ENCODE data around the gene SERP2. TPM values are rescaled to one million over a fixed set of nuclear protein-coding genes. Genes with fewer than 3 reads are reported as not detected.

Gene SERP2
- total RNA-seq, 1 experiment from 2014 or later = not detected

GRCh38 chr13:44352671-44353070 is 21.0 kb upstream of the SERP2 start:
- Mint-ChIP-seq H3K9me3 (ENCODE audit: unreplicated experiment) (no peaks in the 10 kb centered on the region), H3K4me3 (ENCODE audit: unreplicated experiment) (no peak overlapping the region), H3K27ac (ENCODE audit: unreplicated experiment) (no peak overlapping the region), H3K36me3 (ENCODE audit: insufficient read depth, unreplicated experiment) (no peaks in the 10 kb centered on the region), H3K4me1 (ENCODE audit: low read depth, unreplicated experiment) (peaks cover 24% of the 10 kb centered on the region), H3K27me3 (ENCODE audit: insufficient read depth, unreplicated experiment) (no peaks in the 10 kb centered on the region)
- no TSS peak for BruUV-seq (replicated peaks)
- POLR2A ChIA-PET = interaction anchor here (1.0 kb wide), 1 partner anchor 12 kb away, joined by 4 read pairs; no protein-coding TSS in a partner anchor
- H3K4me1 ChIP-seq = peaks cover 49% of the 10 kb centered on the region
- intact Hi-C loops (cut with micrococcal nuclease; ENCODE audit: unreplicated experiment) = no loop called here
- H3K9me3 ChIP-seq = no peaks in the 10 kb centered on the region
- H3K36me3 ChIP-seq (ENCODE audit: control insufficient read depth, insufficient read depth, low read length) = no peaks in the 10 kb centered on the region
- H3K4me3 ChIP-seq (ENCODE audit: low read depth, low read length) = no peak overlapping the region
- CTCF ChIA-PET = no interaction called here
- TF ChIP-seq CTCF (IDR thresholded peaks at IDR 0.05; ENCODE audit: insufficient read depth in 1 of 2, low read depth in 1 of 2, low read length in 1 of 2, severe bottlenecking in 1 of 2, unreplicated experiment in 1 of 2) = no peak
- no peaks in the 10 kb centered on the region for H3K27me3 ChIP-seq (replicated peaks; ENCODE audit: control insufficient read depth, insufficient read depth, low read length)
- no peak for DNase-seq

- Histone ChIP-seq H3K9me3 (no peaks in the 10 kb centered on the region), H3K4me3 (ENCODE audit: low read depth, low read length) (no peak overlapping the region), H3K4me1 (peaks cover 64% of the 10 kb centered on the region), H3K36me3 (ENCODE audit: control insufficient read depth, insufficient read depth, low read length) (no peaks in the 10 kb centered on the region), H3K27me3 (replicated peaks; ENCODE audit: control insufficient read depth, insufficient read depth, low read length) (no peaks in the 10 kb centered on the region)
- Mint-ChIP-seq H3K4me1 (ENCODE audit: low read depth, unreplicated experiment) (peaks cover 36% of the 10 kb centered on the region), H3K36me3 (ENCODE audit: insufficient read depth, unreplicated experiment) (no peaks in the 10 kb centered on the region), H3K27me3 (ENCODE audit: insufficient read depth, unreplicated experiment) (no peaks in the 10 kb centered on the region), H3K9me3 (ENCODE audit: unreplicated experiment) (no peaks in the 10 kb centered on the region), H3K4me3 (ENCODE audit: unreplicated experiment) (no peak overlapping the region), H3K27ac (ENCODE audit: unreplicated experiment) (no peak overlapping the region)
- TF ChIP-seq CTCF (IDR thresholded peaks at IDR 0.05; ENCODE audit: insufficient read depth in 1 of 2, low read depth in 1 of 2, low read length in 1 of 2, severe bottlenecking in 1 of 2, unreplicated experiment in 1 of 2) = no peak
- ChIA-PET CTCF (interaction anchor here (0.6 kb wide), 1 partner anchor 141 kb away, joined by 3 read pairs; no protein-coding TSS in a partner anchor), POLR2A (interaction anchor here (1.0 to 1.5 kb wide), 3 partner anchors 81 to 125 kb away, joined by 3 to 13 read pairs (median 10); no protein-coding TSS in a partner anchor)
- DNase-seq = no peak
- intact Hi-C loops (cut with micrococcal nuclease; ENCODE audit: unreplicated experiment) = no loop called here
- BruUV-seq (replicated peaks) = no TSS peak
Observed at GRCh38 chr13:44354331-44354730, 19.3 kb upstream of the SERP2 start.

GRCh38 chr13:44354884-44355283 is 18.7 kb upstream of the SERP2 start:
- DNase-seq = no peak
- intact Hi-C loops (cut with micrococcal nuclease; ENCODE audit: unreplicated experiment) = no loop called here
- ChIA-PET POLR2A (interaction anchor here (1.0 to 1.5 kb wide), 3 partner anchors 80 to 125 kb away, joined by 3 to 13 read pairs (median 10); no protein-coding TSS in a partner anchor), CTCF (interaction anchor here (0.6 kb wide), 1 partner anchor 141 kb away, joined by 3 read pairs; no protein-coding TSS in a partner anchor)
- Histone ChIP-seq H3K27me3 (replicated peaks; ENCODE audit: control insufficient read depth, insufficient read depth, low read length) (no peaks in the 10 kb centered on the region), H3K36me3 (ENCODE audit: control insufficient read depth, insufficient read depth, low read length) (no peaks in the 10 kb centered on the region), H3K4me1 (peaks cover 68% of the 10 kb centered on the region), H3K9me3 (no peaks in the 10 kb centered on the region), H3K4me3 (ENCODE audit: low read depth, low read length) (no peak overlapping the region)
- Mint-ChIP-seq H3K4me1 (ENCODE audit: low read depth, unreplicated experiment) (peaks cover 36% of the 10 kb centered on the region), H3K27me3 (ENCODE audit: insufficient read depth, unreplicated experiment) (no peaks in the 10 kb centered on the region), H3K36me3 (ENCODE audit: insufficient read depth, unreplicated experiment) (no peaks in the 10 kb centered on the region), H3K27ac (ENCODE audit: unreplicated experiment) (no peak overlapping the region), H3K4me3 (ENCODE audit: unreplicated experiment) (no peak overlapping the region), H3K9me3 (ENCODE audit: unreplicated experiment) (no peaks in the 10 kb centered on the region)
- no TSS peak for BruUV-seq (replicated peaks)
- no peak for TF ChIP-seq CTCF (IDR thresholded peaks at IDR 0.05; ENCODE audit: insufficient read depth in 1 of 2, low read depth in 1 of 2, low read length in 1 of 2, severe bottlenecking in 1 of 2, unreplicated experiment in 1 of 2)

All from Caco-2 (cell line).